AG09319 (cell line): ENCODE measurements around the gene PLCB1.

Experiments used
- DNase-seq: peaks from one replicate; pipeline ENCODE4 v3.0.0-alpha.2; 2010; ENCODE audit warnings: low read depth; ENCODE audit errors: extremely low read depth
- TF ChIP-seq, protein P1 (sequence below): IDR thresholded peaks from 2 replicates; pipeline ENCODE4 v1.5.1; 2011; ENCODE audit warnings: low read depth, mild to moderate bottlenecking, inconsistent platforms, low read length, moderate library complexity

Gene PLCB1

DNA sequence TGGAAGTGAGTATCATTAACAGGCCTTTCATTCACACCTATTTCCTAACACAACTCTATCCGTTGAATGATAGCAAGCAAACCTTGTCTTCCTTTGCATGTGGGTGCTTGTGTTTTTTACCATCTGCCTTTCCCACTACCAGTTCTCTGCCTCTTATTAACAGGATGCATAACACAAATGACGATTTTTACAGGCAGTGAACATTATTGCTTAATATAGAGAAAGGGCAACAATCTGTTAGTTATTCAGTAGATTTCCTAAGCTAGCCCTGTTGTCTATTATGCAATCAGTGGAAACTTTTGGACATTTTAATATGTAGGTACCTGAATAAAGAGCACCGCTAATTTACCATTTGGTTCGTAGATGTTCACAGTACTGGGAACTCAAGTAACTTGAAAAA lies 588.0 kb downstream of the PLCB1 start:
- DNase-seq: peak; percentile 4
- TF ChIP-seq, protein P1, sequence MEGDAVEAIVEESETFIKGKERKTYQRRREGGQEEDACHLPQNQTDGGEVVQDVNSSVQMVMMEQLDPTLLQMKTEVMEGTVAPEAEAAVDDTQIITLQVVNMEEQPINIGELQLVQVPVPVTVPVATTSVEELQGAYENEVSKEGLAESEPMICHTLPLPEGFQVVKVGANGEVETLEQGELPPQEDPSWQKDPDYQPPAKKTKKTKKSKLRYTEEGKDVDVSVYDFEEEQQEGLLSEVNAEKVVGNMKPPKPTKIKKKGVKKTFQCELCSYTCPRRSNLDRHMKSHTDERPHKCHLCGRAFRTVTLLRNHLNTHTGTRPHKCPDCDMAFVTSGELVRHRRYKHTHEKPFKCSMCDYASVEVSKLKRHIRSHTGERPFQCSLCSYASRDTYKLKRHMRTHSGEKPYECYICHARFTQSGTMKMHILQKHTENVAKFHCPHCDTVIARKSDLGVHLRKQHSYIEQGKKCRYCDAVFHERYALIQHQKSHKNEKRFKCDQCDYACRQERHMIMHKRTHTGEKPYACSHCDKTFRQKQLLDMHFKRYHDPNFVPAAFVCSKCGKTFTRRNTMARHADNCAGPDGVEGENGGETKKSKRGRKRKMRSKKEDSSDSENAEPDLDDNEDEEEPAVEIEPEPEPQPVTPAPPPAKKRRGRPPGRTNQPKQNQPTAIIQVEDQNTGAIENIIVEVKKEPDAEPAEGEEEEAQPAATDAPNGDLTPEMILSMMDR: no peak

DNA sequence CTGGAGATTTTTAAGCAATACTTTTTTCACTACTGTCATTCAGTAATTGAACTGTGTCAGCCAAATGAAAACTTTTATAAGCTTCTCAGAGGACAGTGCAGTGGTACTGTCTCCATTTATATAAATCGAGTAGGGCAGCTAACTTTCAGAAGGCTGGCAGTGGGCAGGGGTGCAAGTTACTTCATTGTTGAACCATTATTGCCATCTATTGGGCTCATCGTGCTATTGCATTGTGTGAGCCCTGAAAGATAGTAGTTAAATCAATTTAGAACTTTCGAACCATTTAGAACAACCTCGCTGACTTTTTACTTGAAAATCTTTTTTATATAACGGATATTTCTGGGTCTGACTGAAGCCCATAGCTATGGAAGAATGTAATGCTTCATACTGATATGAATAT lies 589.0 kb downstream of the PLCB1 start:
- DNase-seq: peak; percentile 36
- TF ChIP-seq, protein P1: peak; percentile 80

DNA sequence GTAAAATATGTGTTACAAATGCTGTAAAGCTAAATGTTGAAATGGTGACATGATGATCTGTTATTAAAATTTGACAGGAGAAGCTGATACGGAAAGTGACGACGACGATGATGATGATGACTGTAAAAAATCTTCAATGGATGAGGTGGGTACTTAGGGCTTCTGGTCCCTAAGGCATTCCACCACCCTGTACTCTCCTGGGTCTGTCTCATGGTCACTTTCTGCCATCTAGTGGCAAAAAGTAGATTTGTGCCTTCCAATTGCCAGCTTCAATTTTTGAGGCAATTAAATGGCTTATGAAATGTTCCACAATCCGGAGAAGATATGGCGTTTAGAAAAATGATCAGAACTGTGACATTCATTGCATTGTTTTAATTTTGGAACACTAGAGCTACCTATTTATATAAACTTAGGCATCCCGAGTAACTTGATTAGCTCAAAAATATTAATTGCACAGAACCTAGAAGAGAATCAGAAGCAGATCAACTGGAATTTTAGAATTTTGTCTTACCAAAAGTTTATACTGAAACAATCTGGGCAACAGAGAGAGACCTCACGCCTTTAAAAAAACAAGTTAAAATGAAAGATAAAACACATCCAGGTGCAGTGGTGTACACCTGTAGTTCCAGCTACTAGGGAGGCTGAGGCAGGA lies 590.3 kb downstream of the PLCB1 start:
- peak; percentile 31 for DNase-seq
- TF ChIP-seq, protein P1: peak; percentile 74

DNA sequence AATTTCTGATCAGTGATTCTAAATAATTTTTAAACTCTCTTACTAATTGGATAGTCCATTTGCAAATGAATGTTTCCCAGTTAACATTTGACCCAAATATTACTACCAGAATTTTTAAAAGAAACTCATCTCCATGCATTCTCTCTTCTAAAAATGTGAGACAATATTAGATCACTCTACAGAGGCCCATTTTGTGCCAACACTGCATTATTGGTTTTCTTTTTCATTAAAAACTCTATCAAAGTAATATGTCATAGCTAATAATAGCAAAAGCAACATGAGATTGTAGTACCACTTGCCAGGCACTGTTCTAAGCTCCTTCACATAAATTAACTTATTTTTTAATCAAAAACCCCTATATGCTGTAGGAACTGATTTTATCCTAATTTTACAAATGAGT lies 591.2 kb downstream of the PLCB1 start:
- TF ChIP-seq, protein P1: no peak
- no peak for DNase-seq

DNA sequence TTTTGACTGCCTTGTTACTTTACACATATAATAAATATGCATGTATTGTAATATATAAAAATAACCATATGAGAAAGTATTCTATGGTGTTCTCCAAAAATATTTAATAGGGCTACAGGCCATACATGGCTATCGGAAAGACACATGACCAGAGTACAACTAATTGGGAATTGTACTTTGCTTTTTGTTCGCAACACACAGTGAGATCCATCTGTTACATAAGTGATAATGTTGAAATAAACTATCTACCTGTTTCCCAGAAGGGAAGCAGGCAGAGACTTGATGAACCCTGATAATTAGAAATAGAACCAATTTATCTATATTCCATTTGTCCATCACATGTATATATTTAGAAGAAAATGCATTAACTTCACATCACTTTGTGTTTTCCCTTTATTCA lies 592.8 kb downstream of the PLCB1 start:
- TF ChIP-seq, protein P1: no peak
- DNase-seq: no peak

DNA sequence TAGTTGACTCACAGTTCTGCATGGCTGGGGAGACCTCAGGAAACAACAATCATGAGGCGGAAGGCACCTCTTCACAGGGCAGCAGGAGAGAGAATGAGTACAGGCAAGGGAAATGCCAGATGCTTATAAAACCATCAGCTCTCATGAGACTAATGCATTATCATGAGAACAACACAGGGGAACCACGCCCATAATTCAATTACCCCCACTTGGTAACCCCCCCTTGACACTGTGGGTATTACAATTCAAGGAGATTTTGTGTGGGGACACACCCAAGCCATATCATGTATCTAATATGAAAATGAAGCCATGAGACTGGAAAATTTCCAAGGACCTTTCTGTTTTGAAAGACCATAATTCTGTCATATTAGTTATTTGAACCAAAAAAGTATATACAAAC lies 594.4 kb downstream of the PLCB1 start:
- TF ChIP-seq, protein P1: no peak
- no peak for DNase-seq

DNA sequence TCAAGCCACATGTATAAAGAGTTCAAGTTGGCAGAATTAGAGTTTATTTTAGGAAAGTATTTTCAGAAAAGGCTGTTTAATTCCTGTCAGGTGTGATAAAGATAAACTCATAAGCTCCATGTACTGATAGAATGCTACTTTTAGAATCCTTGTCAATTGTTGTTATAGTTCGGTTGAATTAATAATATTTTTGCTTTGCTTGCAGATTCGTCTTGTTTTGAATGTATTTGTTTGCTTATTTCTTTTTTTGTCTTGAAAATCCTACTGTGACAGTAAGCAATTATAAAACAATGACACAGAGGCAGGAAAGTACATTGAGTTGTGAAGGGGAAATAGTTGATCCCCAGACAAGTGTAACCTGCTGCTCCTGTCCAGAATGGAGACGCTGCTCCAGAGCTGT lies 602.9 kb downstream of the PLCB1 start:
- DNase-seq: no peak
- TF ChIP-seq, protein P1: no peak
